Measurements from ENCODE around the gene ELK4.

DNA sequence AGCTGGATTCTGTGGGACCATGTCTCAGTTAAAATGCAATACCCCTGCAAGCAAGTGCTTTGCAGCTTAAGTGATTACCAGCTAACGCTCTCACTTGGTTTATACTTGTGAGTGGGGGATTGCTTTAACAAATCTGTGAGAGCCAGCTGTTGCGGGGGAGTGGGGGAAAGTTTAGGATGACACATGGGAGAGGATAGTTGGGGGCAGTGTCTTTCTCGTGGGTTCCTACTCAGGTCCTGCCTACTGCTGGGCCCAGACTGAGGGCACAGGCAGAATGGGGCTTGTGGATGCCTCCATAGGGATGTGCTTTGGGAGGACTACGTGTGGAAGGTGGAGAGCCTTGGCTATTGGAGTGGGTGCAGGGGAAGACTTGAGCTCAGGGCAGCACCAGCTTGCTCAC lies 60.1 kb downstream of the ELK4 start:
- TF ChIP-seq, protein P1, sequence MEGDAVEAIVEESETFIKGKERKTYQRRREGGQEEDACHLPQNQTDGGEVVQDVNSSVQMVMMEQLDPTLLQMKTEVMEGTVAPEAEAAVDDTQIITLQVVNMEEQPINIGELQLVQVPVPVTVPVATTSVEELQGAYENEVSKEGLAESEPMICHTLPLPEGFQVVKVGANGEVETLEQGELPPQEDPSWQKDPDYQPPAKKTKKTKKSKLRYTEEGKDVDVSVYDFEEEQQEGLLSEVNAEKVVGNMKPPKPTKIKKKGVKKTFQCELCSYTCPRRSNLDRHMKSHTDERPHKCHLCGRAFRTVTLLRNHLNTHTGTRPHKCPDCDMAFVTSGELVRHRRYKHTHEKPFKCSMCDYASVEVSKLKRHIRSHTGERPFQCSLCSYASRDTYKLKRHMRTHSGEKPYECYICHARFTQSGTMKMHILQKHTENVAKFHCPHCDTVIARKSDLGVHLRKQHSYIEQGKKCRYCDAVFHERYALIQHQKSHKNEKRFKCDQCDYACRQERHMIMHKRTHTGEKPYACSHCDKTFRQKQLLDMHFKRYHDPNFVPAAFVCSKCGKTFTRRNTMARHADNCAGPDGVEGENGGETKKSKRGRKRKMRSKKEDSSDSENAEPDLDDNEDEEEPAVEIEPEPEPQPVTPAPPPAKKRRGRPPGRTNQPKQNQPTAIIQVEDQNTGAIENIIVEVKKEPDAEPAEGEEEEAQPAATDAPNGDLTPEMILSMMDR (IDR thresholded peaks at IDR 0.05; ENCODE audit: low read length), result no peak
- TF ChIP-seq EZH2 (optimal IDR thresholded peaks at IDR 0.05; ENCODE audit: low read depth, low read length) (no peak), EZH2phosphoT487 (IDR thresholded peaks at IDR 0.05; ENCODE audit: low read length) (no peak)

Measured in MM.1S (cell line).